Mucosa of rectum (tissue), 2 donors: ENCODE data around the gene CSNK2A1.

Experiments used
- H3K27ac ChIP-seq, 2 donors: one replicate each; pipeline ENCODE4 v1.7.0; 2013; ENCODE audit warnings: inconsistent platforms in 2 of 2, low read depth in 2 of 2, low read length in 2 of 2
- H3K27me3 ChIP-seq, 2 donors: one replicate each; pipeline ENCODE4 v1.7.0; 2013; ENCODE audit warnings: low read length in 2 of 2; ENCODE audit not compliant: control insufficient read depth in 2 of 2, insufficient read depth in 2 of 2
- H3K36me3 ChIP-seq, 2 donors: one replicate each; pipeline ENCODE4 v1.7.0; 2013; ENCODE audit warnings: low read length in 2 of 2; ENCODE audit not compliant: control insufficient read depth in 2 of 2, insufficient read depth in 2 of 2
- H3K4me1 ChIP-seq, 2 donors: one replicate each; pipeline ENCODE4 v1.7.0; 2013; ENCODE audit warnings: low read length in 2 of 2, mild to moderate bottlenecking in 1 of 2; ENCODE audit not compliant: control insufficient read depth in 2 of 2, insufficient read depth in 2 of 2
- H3K4me3 ChIP-seq, 2 donors: one replicate each; pipeline ENCODE4 v1.7.0; 2013; ENCODE audit warnings: low read length in 2 of 2
- H3K9ac ChIP-seq, 2 donors: one replicate each; pipeline ENCODE4 v1.7.0; 2013; ENCODE audit warnings: low read length in 2 of 2, low read depth in 1 of 2, mild to moderate bottlenecking in 1 of 2
- H3K9me3 ChIP-seq, 2 donors: one replicate each; pipeline ENCODE4 v1.7.0; 2013; ENCODE audit warnings: low read length in 2 of 2; ENCODE audit not compliant: control insufficient read depth in 2 of 2
- donor health status: healthy.
- donor health status: Normal muscosa, but diverticular disease.

The CSNK2A1 gene

DNA sequence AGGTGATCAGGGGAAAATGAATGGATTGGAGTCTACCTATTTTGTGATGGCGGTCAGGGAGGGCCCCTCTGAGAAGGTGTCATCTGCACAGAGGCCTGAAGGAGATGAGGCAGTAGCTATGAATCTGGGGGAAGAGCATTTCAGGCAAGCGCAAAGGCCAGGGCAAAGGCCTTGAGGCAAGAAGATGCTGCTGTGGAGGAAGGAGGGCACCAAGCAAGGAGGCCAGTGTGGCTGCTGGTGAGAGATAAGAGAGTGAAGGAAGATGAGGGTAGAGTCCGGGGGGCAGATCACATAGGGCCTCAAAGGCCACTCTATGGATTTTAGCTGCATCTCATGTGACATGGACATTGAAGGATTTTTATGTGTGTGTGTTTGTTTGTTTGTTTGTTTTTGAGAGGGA is 20.6 kb upstream of the CSNK2A1 start:
- Histone ChIP-seq H3K4me1 (no peaks in the 10 kb centered on the region), H3K9ac (no peak overlapping the region), H3K4me3 (no peak overlapping the region), H3K27ac (no peak overlapping the region), H3K9me3 (no peaks in the 10 kb centered on the region), H3K27me3 (peaks cover 9 to 18% of the 10 kb centered on the region in 2 donors), H3K36me3 (no peaks in the 10 kb centered on the region)

- Histone ChIP-seq H3K27me3 (peaks cover 9 to 11% of the 10 kb centered on the region in 2 donors), H3K4me1 (no peaks in the 10 kb centered on the region), H3K27ac (no peak overlapping the region), H3K9ac (no peak overlapping the region), H3K4me3 (no peak overlapping the region), H3K36me3 (no peaks in the 10 kb centered on the region), H3K9me3 (no peaks in the 10 kb centered on the region)
Observed at GRCh38 chr20:563187-563586, 19.6 kb upstream of the CSNK2A1 start.

GRCh38 chr20:562232-562897 is 18.8 kb upstream of the CSNK2A1 start:
- Histone ChIP-seq H3K9me3 (no peaks in the 10 kb centered on the region), H3K27me3 (peaks cover 4 to 8% of the 10 kb centered on the region in 2 donors), H3K9ac (no peak overlapping the region), H3K36me3 (no peaks in the 10 kb centered on the region), H3K4me3 (no peak overlapping the region), H3K4me1 (no peaks in the 10 kb centered on the region), H3K27ac (no peak overlapping the region)

- Histone ChIP-seq H3K9me3 (no peaks in the 10 kb centered on the region), H3K4me1 (no peaks in the 10 kb centered on the region), H3K9ac (no peak overlapping the region), H3K36me3 (no peaks in the 10 kb centered on the region), H3K27ac (no peak overlapping the region), H3K4me3 (no peak overlapping the region), H3K27me3 (peaks cover 4% of the 10 kb centered on the region in 2 donors)
Observed at GRCh38 chr20:561437-562231, 18.0 kb upstream of the CSNK2A1 start.

- Histone ChIP-seq H3K9me3 (no peaks in the 10 kb centered on the region), H3K36me3 (no peaks in the 10 kb centered on the region), H3K4me3 (no peak overlapping the region), H3K27ac (no peak overlapping the region), H3K27me3 (peaks cover 4% of the 10 kb centered on the region in 2 donors), H3K4me1 (no peaks in the 10 kb centered on the region), H3K9ac (no peak overlapping the region)
Observed at GRCh38 chr20:560680-561079, 17.1 kb upstream of the CSNK2A1 start.

DNA sequence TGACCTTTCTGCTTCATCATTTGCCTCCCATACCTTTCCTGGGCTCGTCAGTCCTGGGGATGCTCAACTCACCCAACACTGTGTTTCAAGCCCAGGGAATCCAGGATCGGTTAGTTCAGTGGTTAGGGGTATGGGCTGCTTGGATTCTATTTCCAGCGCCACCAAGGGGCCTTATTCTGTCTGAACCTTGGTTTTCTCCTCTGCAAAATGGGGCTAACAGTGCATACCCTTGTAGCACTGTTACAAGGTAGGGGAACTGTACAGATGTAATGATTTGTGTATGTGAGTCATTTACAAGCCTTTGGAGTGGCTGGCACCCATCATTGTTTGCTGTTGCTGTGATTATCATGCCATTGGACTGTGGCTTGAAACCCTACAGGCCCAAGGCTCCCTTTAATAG is 14.5 kb upstream of the CSNK2A1 start:
- H3K4me3 ChIP-seq, result no peak overlapping the region
- H3K27me3 ChIP-seq, result peaks cover 4 to 9% of the 10 kb centered on the region in 2 donors
- H3K4me1 ChIP-seq, result no peaks in the 10 kb centered on the region
- no peak overlapping the region for H3K9ac ChIP-seq
- H3K9me3 ChIP-seq, result no peaks in the 10 kb centered on the region
- H3K36me3 ChIP-seq, result no peaks in the 10 kb centered on the region
- H3K27ac ChIP-seq, result no peak overlapping the region

- no peak overlapping the region for H3K4me3 ChIP-seq
- no peaks in the 10 kb centered on the region for H3K4me1 ChIP-seq
- H3K36me3 ChIP-seq, result no peaks in the 10 kb centered on the region
- no peak overlapping the region for H3K27ac ChIP-seq
- H3K9ac ChIP-seq, result no peak overlapping the region
- no peaks in the 10 kb centered on the region for H3K9me3 ChIP-seq
- H3K27me3 ChIP-seq, result peaks cover 6 to 9% of the 10 kb centered on the region in 2 donors
Observed at GRCh38 chr20:556984-557383, 13.4 kb upstream of the CSNK2A1 start.

DNA sequence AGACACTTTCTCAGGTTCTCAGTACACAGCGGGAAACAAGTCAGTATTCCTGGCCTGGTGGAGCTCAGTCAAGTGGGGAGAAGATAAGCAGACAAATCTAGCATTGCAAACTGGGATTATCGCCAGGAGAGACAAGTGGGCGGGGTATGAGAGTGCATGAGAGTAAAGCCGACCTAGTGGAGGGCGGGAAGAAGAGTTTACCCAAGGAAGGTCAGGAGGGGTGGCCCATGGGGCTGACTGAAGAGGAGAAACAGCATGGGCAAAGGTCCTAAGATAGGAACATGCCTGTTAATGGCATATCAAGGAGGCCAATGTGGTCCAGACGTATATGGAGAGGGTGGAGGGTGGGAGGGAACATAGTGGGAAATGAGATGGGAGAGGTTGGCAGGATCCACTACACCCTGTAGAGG is 12.4 kb upstream of the CSNK2A1 start:
- Histone ChIP-seq H3K9ac (no peak overlapping the region), H3K36me3 (no peaks in the 10 kb centered on the region), H3K4me3 (no peak overlapping the region), H3K9me3 (no peaks in the 10 kb centered on the region), H3K4me1 (no peaks in the 10 kb centered on the region), H3K27ac (no peak overlapping the region), H3K27me3 (peaks cover 5 to 6% of the 10 kb centered on the region in 2 donors)

DNA sequence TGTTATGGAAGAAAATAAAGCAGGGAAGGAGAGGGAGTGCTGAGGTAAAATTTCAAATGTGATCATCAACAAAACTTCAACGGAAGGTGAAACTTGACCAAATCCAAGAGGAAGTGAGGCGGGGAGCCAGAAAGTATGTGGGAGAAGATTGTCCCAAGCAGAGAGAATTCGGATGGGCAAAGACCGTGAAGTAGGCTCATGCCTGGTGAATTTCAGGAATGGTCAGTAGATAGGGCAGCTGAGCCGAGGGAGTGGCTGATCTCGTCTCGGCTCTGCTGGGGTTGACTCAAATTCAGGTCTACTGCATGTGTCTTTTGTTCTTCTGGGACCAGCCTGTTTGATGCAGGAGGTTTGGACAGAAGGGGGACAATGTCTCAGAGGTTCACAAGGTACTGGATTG is 7.0 kb upstream of the CSNK2A1 start:
- H3K36me3 ChIP-seq, result no peaks in the 10 kb centered on the region
- H3K9ac ChIP-seq, result no peak overlapping the region
- no peak overlapping the region for H3K4me3 ChIP-seq
- no peak overlapping the region for H3K27ac ChIP-seq
- no peaks in the 10 kb centered on the region for H3K9me3 ChIP-seq
- peaks cover 2 to 7% of the 10 kb centered on the region in 2 donors for H3K27me3 ChIP-seq
- peaks cover 0 to 2% of the 10 kb centered on the region in 2 donors for H3K4me1 ChIP-seq

DNA sequence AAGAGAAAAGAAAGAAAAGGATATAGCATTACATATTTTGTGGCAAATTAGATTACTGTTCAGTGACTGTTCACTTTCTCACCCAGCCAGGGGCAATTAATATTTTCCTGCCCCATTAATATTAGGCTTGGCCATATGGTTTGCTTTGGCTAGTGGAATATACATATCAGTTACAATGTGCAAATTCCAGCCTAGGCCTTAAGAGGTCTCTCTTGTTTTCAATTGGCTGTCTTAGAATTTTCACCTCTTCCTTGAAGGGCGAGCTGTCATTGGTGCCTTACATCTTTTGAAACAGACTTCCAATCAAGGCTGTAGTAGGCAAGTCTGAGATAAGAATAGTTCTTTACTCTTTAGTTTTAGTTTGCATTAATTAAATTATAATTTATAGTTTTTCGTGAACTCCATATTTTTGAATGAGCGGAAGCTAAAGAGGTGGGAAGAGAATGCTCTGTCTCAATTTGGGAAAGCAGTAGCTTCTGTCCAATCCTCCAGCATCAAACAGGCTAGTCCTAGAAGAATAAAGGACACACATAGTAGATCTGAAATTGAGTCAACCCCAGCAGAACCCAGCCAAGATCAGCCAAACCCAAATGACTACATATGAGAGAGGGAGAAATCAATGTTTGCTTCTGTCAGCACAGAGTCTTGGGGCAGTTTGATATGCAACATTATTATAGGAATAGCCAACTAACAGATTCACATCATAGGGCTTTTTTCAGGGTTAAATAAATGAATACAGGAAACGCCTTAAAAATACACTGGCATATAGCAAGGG is 6.3 kb upstream of the CSNK2A1 start:
- Histone ChIP-seq H3K27me3 (peaks cover 2 to 3% of the 10 kb centered on the region in 2 donors), H3K9ac (no peak overlapping the region), H3K4me1 (peaks cover 0 to 2% of the 10 kb centered on the region in 2 donors), H3K9me3 (no peaks in the 10 kb centered on the region), H3K36me3 (no peaks in the 10 kb centered on the region), H3K27ac (no peak overlapping the region), H3K4me3 (no peak overlapping the region)
